Measurements from ENCODE around the gene GDF3.

GDF3 gene

GRCh38 chr12:7709969-7710675, 14.5 kb upstream of the GDF3 start:
- H3K79me2 ChIP-seq (ENCODE audit: insufficient read depth, low read length), result no peaks in the 10 kb centered on the region
- no peak overlapping the region for H3K27ac ChIP-seq (ENCODE audit: low read depth, low read length, poor library complexity, severe bottlenecking)

GRCh38 chr12:7705846-7706245, 10.3 kb upstream of the GDF3 start:
- Histone ChIP-seq H3K36me3 (ENCODE audit: insufficient read depth, low read length) (no peaks in the 10 kb centered on the region), H3K27me3 (ENCODE audit: insufficient read depth, low read length) (no peaks in the 10 kb centered on the region; the same call in 1 of the 2 replicates), H3K27ac (ENCODE audit: low read depth, low read length, poor library complexity, severe bottlenecking) (no peak overlapping the region), H3K4me2 (ENCODE audit: low read length) (no peak overlapping the region), H3K4me3 (ENCODE audit: low read depth, low read length, poor library complexity, severe bottlenecking) (no peak overlapping the region), H4K20me1 (ENCODE audit: insufficient read depth, low read length) (no peaks in the 10 kb centered on the region), H3F3A (ENCODE audit: insufficient read depth, low read length) (no peaks in the 10 kb centered on the region), H2AFZ (ENCODE audit: low read length) (no peak overlapping the region), H3K9me2 (ENCODE audit: low read depth, low read length) (no peaks in the 10 kb centered on the region), H3K9me3 (ENCODE audit: low read length) (no peaks in the 10 kb centered on the region), H3K9ac (ENCODE audit: low read length) (no peak overlapping the region), H3K4me1 (ENCODE audit: insufficient read depth, low read length, severe bottlenecking) (no peaks in the 10 kb centered on the region), H3K79me2 (ENCODE audit: insufficient read depth, low read length) (no peaks in the 10 kb centered on the region)
- no peak for TF ChIP-seq CTCF (IDR thresholded peaks at IDR 0.05; ENCODE audit: low read length)

More at GRCh38 chr12:7709969-7710675, 14.5 kb upstream of the GDF3 start:
- no peak overlapping the region for H3K4me2 ChIP-seq (ENCODE audit: low read length)
- no peak overlapping the region for H3K9ac ChIP-seq (ENCODE audit: low read length)
- no peak overlapping the region for H3K4me3 ChIP-seq (ENCODE audit: low read depth, low read length, poor library complexity, severe bottlenecking)
- H3F3A ChIP-seq (ENCODE audit: insufficient read depth, low read length), result no peaks in the 10 kb centered on the region
- no peak overlapping the region for H2AFZ ChIP-seq (ENCODE audit: low read length)
- H4K20me1 ChIP-seq (ENCODE audit: insufficient read depth, low read length), result no peaks in the 10 kb centered on the region
- H3K9me2 ChIP-seq (ENCODE audit: low read depth, low read length), result no peaks in the 10 kb centered on the region
- TF ChIP-seq CTCF (IDR thresholded peaks at IDR 0.05; ENCODE audit: low read length) (no peak), EZH2 (IDR thresholded peaks at IDR 0.05; ENCODE audit: borderline replicate concordance, low read length) (no peak)
- no peaks in the 10 kb centered on the region for H3K4me1 ChIP-seq (ENCODE audit: insufficient read depth, low read length, severe bottlenecking)
- H3K27me3 ChIP-seq (ENCODE audit: insufficient read depth, low read length), result no peaks in the 10 kb centered on the region; the same call in 1 of the 2 replicates
- no peaks in the 10 kb centered on the region for H3K9me3 ChIP-seq (ENCODE audit: low read length)
- H3K36me3 ChIP-seq (ENCODE audit: insufficient read depth, low read length), result no peaks in the 10 kb centered on the region

GRCh38 chr12:7695237-7695560, 376 bp downstream of the GDF3 start:
- Histone ChIP-seq H3K27me3 (ENCODE audit: insufficient read depth, low read length) (no peaks in the 10 kb centered on the region), H3K36me3 (ENCODE audit: insufficient read depth, low read length) (no peaks in the 10 kb centered on the region), H3K4me3 (ENCODE audit: low read depth, low read length, poor library complexity, severe bottlenecking) (no peak overlapping the region), H3K4me1 (ENCODE audit: insufficient read depth, low read length, severe bottlenecking) (no peaks in the 10 kb centered on the region), H3K9me3 (ENCODE audit: low read length) (no peaks in the 10 kb centered on the region), H3K27ac (ENCODE audit: low read depth, low read length, poor library complexity, severe bottlenecking) (no peak overlapping the region), H2AFZ (ENCODE audit: low read length) (no peak overlapping the region), H3K9ac (ENCODE audit: low read length) (no peak overlapping the region), H3K79me2 (ENCODE audit: insufficient read depth, low read length) (no peaks in the 10 kb centered on the region), H4K20me1 (ENCODE audit: insufficient read depth, low read length) (no peaks in the 10 kb centered on the region), H3K4me2 (ENCODE audit: low read length) (no peak overlapping the region), H3F3A (ENCODE audit: insufficient read depth, low read length) (no peaks in the 10 kb centered on the region), H3K9me2 (ENCODE audit: low read depth, low read length) (no peaks in the 10 kb centered on the region)
- TF ChIP-seq CTCF (IDR thresholded peaks at IDR 0.05; ENCODE audit: low read length) (no peak), EZH2 (IDR thresholded peaks at IDR 0.05; ENCODE audit: borderline replicate concordance, low read length) (no peak)

Data from OCI-LY1 (cell line).